Ectodermal cell (in vitro differentiated cells): ENCODE results near the gene CACNB4.
"Not testable (repeated sequence)": the region's sequence is repeated elsewhere in the genome, so short reads cannot be mapped to it uniquely, and the experiment has no call there.

ENCODE experiments used
- H3K27ac ChIP-seq: 2 replicates; pipeline ENCODE4 v1.7.0; 2013; ENCODE audit warnings: mild to moderate bottlenecking, low read depth, low read length; ENCODE audit not compliant: insufficient read depth, poor library complexity, severe bottlenecking
- H3K27me3 ChIP-seq: 2 replicates; pipeline ENCODE4 v1.7.0; 2013; ENCODE audit warnings: mild to moderate bottlenecking, low read length; ENCODE audit not compliant: insufficient read depth, control insufficient read depth, poor library complexity, severe bottlenecking
- H3K36me3 ChIP-seq: one replicate; pipeline ENCODE4 v1.7.0; 2013; ENCODE audit warnings: low read length; ENCODE audit not compliant: control insufficient read depth, insufficient read depth
- H3K4me1 ChIP-seq: one replicate; pipeline ENCODE4 v1.7.0; 2013; ENCODE audit warnings: low read length; ENCODE audit not compliant: control insufficient read depth, insufficient read depth
- H3K4me3 ChIP-seq: 2 replicates; pipeline ENCODE4 v1.7.0; 2013; ENCODE audit warnings: low read depth, low read length, control low read depth; ENCODE audit not compliant: insufficient read depth
- H3K9me3 ChIP-seq: 2 replicates; pipeline ENCODE4 v1.7.0; 2013; ENCODE audit warnings: mild to moderate bottlenecking, low read length, moderate library complexity; ENCODE audit not compliant: control insufficient read depth
- WGBS, 2 experiments: methylation state at CpG; one replicate each; pipeline ENCODE4 v1.1.7; 2013; ENCODE audit warnings: missing lambda C conversion rate in 2 of 2; 5-methylcytosine and 5-hydroxymethylcytosine counted together

CACNB4 gene

GRCh38 chr2:152003283-152003682 lies 95.6 kb downstream of the CACNB4 start:
- not testable (repeated sequence) for H3K27ac ChIP-seq, H3K27me3 ChIP-seq, H3K4me3 ChIP-seq, H3K36me3 ChIP-seq, H3K4me1 ChIP-seq, H3K9me3 ChIP-seq
- WGBS, 2 experiments, result 90 to 95% methylated on average over 4 of the region's 5 CpGs

- Histone ChIP-seq H3K36me3 (no peaks in the 10 kb centered on the region), H3K4me1 (no peaks in the 10 kb centered on the region), H3K4me3 (no peak overlapping the region), H3K9me3 (no peaks in the 10 kb centered on the region), H3K27ac (no peak overlapping the region), H3K27me3 (no peaks in the 10 kb centered on the region)
- WGBS, 2 experiments, result 34 to 48% methylated on average over 6 of the region's 6 CpGs
Measured at GRCh38 chr2:151999053-151999452, 99.8 kb downstream of the CACNB4 start.

GRCh38 chr2:151996243-151997003 lies 102.4 kb downstream of the CACNB4 start:
- Histone ChIP-seq H3K4me3 (no peak overlapping the region), H3K36me3 (no peaks in the 10 kb centered on the region), H3K9me3 (no peaks in the 10 kb centered on the region), H3K27me3 (no peaks in the 10 kb centered on the region), H3K27ac (no peak overlapping the region), H3K4me1 (no peaks in the 10 kb centered on the region)
- WGBS, 2 experiments, result 88 to 93% methylated on average over 2 of the region's 2 CpGs

GRCh38 chr2:151995161-151995557 lies 103.7 kb downstream of the CACNB4 start:
- 81% methylated on average over 1 to 2 of the region's 2 CpGs for WGBS, 2 experiments
- no peaks in the 10 kb centered on the region for H3K36me3 ChIP-seq
- no peaks in the 10 kb centered on the region for H3K4me1 ChIP-seq

GRCh38 chr2:151994178-151994577 lies 104.7 kb downstream of the CACNB4 start:
- H3K4me3 ChIP-seq, H3K4me1 ChIP-seq, H3K36me3 ChIP-seq, H3K27ac ChIP-seq, H3K9me3 ChIP-seq, H3K27me3 ChIP-seq: not testable (repeated sequence)
- WGBS, 2 experiments, result 90 to 92% methylated on average over 8 of the region's 8 CpGs

More at GRCh38 chr2:151995161-151995557, 103.7 kb downstream of the CACNB4 start:
- Histone ChIP-seq H3K27me3 (no peaks in the 10 kb centered on the region), H3K9me3 (no peaks in the 10 kb centered on the region), H3K4me3 (no peak overlapping the region), H3K27ac (no peak overlapping the region)

GRCh38 chr2:151991010-151991409 lies 107.8 kb downstream of the CACNB4 start:
- no peak overlapping the region for H3K27ac ChIP-seq
- no peaks in the 10 kb centered on the region for H3K36me3 ChIP-seq
- no peaks in the 10 kb centered on the region for H3K4me1 ChIP-seq
- no peaks in the 10 kb centered on the region for H3K9me3 ChIP-seq
- no peaks in the 10 kb centered on the region for H3K27me3 ChIP-seq
- 91 to 96% methylated on average over 1 of the region's 1 CpG for WGBS, 2 experiments
- H3K4me3 ChIP-seq, result no peak overlapping the region

- H3K27me3 ChIP-seq, result no peaks in the 10 kb centered on the region
- H3K4me1 ChIP-seq, result no peaks in the 10 kb centered on the region
- no peak overlapping the region for H3K27ac ChIP-seq
- no peaks in the 10 kb centered on the region for H3K9me3 ChIP-seq
- no peak overlapping the region for H3K4me3 ChIP-seq
- WGBS, 2 experiments, result 90 to 93% methylated on average over 3 of the region's 3 CpGs
- H3K36me3 ChIP-seq, result no peaks in the 10 kb centered on the region
Measured at GRCh38 chr2:151989378-151989777, 109.5 kb downstream of the CACNB4 start.

- 89 to 91% methylated on average over 5 of the region's 5 CpGs for WGBS, 2 experiments
- H3K27ac ChIP-seq, result no peak overlapping the region
Measured at GRCh38 chr2:151987484-151987883, 111.4 kb downstream of the CACNB4 start.

GRCh38 chr2:151984424-151985083 lies 114.3 kb downstream of the CACNB4 start:
- Histone ChIP-seq H3K27me3 (no peaks in the 10 kb centered on the region), H3K27ac (no peak overlapping the region), H3K9me3 (no peaks in the 10 kb centered on the region), H3K4me1 (peaks cover 1% of the 10 kb centered on the region), H3K4me3 (no peak overlapping the region), H3K36me3 (no peaks in the 10 kb centered on the region)
- WGBS, 2 experiments, result 92 to 93% methylated on average over 2 of the region's 2 CpGs

More at GRCh38 chr2:151987484-151987883, 111.4 kb downstream of the CACNB4 start:
- Histone ChIP-seq H3K4me3 (no peak overlapping the region), H3K4me1 (no peaks in the 10 kb centered on the region), H3K27me3 (no peaks in the 10 kb centered on the region), H3K36me3 (no peaks in the 10 kb centered on the region), H3K9me3 (no peaks in the 10 kb centered on the region)

GRCh38 chr2:151983221-151983620 lies 115.6 kb downstream of the CACNB4 start:
- 75 to 93% methylated on average over 2 of the region's 2 CpGs for WGBS, 2 experiments
- H3K4me1 ChIP-seq, result peaks cover 3% of the 10 kb centered on the region
- no peaks in the 10 kb centered on the region for H3K36me3 ChIP-seq
- no peak overlapping the region for H3K4me3 ChIP-seq
- H3K27ac ChIP-seq, result no peak overlapping the region
- H3K9me3 ChIP-seq, result no peaks in the 10 kb centered on the region
- no peaks in the 10 kb centered on the region for H3K27me3 ChIP-seq
